Left kidney (tissue), 2 donors: ENCODE results near the gene PRKN. TPM values are rescaled to one million over a fixed set of nuclear protein-coding genes. Genes with fewer than 3 reads are reported as not detected.

Experiments used
- DNase-seq: peaks from one replicate; pipeline ENCODE4 v3.0.0-alpha.2; 2013
- polyA plus RNA-seq: library from polyadenylated mRNA; unstranded; fragments of 120-200 nt; gene quantifications from one replicate; pipeline ENCODE4 v1.2.1, GENCODE V29; 2013; ENCODE audit not compliant: insufficient read length

The PRKN gene
- polyA plus RNA-seq, 1 donor = 7.7 TPM

DNA sequence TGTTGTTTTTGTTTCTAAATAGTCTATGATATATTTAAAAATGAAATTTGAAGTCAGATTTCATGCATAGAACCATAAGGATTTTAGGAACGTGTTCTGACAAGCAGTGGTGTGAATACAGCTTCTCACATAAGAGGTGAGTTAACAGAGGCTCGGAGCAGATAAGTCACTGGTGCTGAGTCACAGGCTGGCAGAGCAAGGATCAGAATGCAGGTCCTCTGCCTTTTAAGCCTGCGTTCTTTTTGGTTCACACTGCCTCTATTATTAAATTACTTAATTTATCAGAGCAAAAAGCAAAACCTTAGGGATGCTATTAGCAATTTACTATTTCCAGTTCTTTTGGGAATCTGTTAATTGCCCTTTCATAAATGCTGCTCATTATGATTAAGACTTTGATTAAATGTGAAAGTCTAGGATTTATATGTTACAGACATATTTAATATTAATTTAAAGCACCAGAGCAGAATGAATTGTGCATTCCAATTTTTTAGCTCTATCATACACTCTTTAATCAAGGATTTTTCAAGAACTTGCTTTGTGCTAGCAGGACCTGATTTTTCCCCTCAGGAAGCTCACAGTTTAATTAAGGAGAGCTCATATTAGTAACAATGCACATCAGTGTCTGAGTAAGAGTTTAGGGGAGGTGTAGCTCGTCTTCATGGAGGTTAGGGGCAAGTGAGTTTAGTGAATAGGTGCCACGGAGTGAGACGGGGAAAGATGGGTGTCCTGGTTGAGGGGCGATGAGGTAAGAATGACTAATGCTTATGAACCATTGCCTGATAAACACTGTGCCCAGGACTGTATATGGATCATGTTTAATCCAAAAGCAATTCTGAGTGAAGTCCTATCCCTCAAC, 1241.0 kb downstream of the PRKN start:
- no peak for DNase-seq

- peak; percentile 69 for DNase-seq
Observed at GRCh38 chr6:161482517-161482858, 1245.1 kb downstream of the PRKN start.

- DNase-seq = peak; percentile 45
Observed at GRCh38 chr6:161481786-161482516, 1245.6 kb downstream of the PRKN start.

GRCh38 chr6:161480421-161481155, 1247.0 kb downstream of the PRKN start:
- DNase-seq = no peak

- DNase-seq = no peak
Observed at GRCh38 chr6:161479376-161479775, 1248.2 kb downstream of the PRKN start.

- DNase-seq = no peak
Observed at GRCh38 chr6:161477876-161478425, 1249.6 kb downstream of the PRKN start.

DNA sequence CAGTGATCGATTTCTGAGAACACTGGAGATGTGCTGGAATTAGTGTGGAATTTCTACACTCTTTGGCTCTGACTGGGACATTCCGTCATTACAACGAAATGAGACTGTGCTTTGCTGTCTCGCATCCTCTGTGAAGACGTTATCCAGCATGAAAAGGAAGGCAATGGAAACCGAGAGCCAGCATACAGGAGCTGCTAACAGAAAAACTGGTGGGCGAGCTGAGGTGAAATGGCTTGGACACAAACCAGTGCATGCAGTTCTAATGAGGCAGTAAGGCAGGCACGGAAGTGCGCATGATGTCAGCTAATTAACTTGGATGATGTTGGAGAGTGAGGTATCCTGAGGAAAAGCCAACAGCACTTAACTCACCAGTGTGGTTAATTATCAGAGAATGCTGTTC, 1250.9 kb downstream of the PRKN start:
- DNase-seq = no peak

- DNase-seq = no peak
Observed at GRCh38 chr6:161465403-161465802, 1262.2 kb downstream of the PRKN start.

DNA sequence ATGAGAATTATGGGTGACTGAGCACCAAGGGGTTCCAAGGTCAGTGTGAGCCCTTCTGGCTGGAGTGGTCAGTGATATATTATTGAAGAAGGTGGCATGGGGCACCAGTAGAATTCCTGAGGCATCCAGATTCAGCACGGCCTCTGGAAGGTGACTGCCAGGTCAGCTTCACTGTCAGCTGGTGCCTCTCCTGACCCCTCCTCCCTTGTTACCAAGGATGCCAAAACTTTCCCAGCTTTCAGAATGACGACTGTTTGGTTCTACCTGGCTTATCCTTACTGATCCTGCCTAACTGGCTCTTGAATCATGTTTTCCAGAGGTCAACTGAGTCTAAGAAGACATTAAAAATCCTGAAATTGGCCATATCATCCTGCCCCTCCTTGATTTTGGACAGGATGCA, 1264.5 kb downstream of the PRKN start:
- no peak for DNase-seq

GRCh38 chr6:161462148-161462547, 1265.4 kb downstream of the PRKN start:
- no peak for DNase-seq

- DNase-seq = no peak
Observed at GRCh38 chr6:161459008-161459615, 1268.5 kb downstream of the PRKN start.

GRCh38 chr6:161458201-161458951, 1269.2 kb downstream of the PRKN start:
- DNase-seq = no peak

DNA sequence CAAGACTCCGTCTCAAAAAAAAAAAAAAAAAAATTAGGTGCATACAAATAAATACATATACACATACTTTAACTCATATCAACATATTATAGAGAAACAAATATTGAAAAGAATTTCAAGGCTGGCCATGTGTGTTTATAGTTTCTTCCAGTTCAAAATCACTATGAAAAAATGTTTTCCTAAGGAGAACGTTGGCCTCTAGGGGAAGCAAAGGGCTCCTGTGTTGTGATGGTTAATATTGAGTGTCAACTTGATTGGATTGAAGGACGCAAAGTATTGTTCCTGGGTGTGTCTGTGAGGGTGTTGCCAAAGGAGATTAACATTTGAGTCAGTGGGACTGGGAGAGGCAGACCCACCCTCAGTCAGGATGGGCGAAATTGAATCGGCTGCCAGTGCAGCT, 1271.7 kb downstream of the PRKN start:
- no peak for DNase-seq

DNA sequence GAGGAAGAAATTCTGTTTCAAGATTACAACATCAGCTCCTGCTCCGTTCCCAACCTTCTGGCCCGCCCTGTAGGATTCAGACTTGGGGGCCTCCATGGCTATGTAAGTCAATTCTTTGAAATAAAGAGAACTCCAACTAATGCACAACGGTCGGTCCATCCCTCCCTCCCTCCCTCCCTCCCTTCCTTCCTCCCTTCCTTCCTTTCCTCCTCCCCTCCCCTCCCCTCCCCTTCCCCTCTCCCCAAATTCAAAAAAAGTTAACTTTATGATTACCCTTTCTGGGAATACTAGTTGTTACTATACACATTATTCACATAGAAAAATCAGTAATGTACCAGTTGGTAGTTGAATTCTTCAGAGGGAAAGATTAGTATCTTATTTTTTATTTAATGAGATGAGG, 1274.0 kb downstream of the PRKN start:
- no peak for DNase-seq

GRCh38 chr6:161452241-161452640, 1275.3 kb downstream of the PRKN start:
- DNase-seq = no peak

- DNase-seq = no peak
Observed at GRCh38 chr6:161449521-161449920, 1278.0 kb downstream of the PRKN start.

GRCh38 chr6:161446949-161447348, 1280.6 kb downstream of the PRKN start:
- no peak for DNase-seq

GRCh38 chr6:161446296-161446925, 1281.2 kb downstream of the PRKN start:
- peak; percentile 49 for DNase-seq

DNA sequence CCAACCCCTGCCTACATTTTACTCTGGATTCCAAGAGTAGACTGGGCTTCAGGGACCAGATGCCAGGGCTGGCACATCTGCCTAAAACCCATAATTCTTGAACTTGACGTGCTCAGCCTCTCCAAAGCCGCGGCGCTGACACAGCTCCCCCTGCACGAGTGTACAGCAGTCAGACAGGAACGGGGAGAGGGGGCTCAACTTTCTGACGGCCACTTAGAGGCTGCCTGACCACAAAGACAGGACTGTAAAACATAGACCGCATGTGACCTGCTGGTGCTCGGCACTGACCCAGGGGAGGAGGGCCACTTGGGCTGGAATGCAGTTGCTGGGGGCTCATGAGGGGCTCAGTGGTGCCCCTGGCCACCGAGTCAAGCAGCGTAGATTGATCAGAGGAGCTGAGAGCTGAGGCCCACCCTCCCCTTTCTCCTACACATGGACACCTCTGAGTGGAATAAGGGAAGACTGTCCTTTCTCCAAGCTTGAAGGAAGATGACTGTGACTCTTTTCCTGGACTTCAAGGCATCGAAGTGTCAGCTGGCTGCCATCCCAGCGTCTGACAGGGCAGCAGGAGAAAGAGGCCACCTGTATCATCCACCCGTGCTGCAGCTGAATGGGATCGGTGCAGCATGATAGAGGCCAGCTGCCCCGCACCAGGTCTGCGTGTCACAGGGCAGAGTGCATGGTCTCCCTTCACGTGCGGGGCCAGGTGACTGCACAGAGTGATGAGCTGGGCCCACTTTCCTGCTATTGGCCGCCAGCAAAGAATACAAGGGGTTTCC, 1282.4 kb downstream of the PRKN start:
- peak; percentile 41 for DNase-seq

DNA sequence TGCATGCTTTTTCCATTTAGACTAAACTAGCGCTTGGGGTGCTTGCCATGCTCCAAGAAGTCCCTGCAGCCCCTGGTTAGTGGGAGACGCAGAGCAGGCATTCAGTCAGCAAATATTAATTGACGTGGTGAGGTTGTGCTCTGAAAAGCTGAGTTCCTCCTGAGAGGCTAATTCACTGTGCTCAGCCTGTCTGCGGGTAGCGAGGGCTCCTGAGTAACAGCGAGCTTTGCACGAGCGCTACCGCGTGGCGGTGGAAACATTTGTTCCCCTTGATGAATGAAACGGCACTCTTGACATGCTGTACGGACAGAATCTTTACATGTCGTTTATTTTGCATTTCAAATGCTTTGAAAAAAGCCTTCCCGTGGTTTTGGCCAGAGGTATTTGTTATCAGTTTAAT, 1283.1 kb downstream of the PRKN start:
- peak; percentile 59 for DNase-seq
